ENCODE data around the gene ASB7.

The ASB7 gene

GRCh38 chr15:100658895-100659294 is 56.5 kb downstream of the ASB7 start:
- no peak overlapping the region for H3K27ac ChIP-seq (ENCODE audit: low read length)
- H3K4me1 ChIP-seq (ENCODE audit: control insufficient read depth, low read depth, low read length), result peaks cover 6% of the 10 kb centered on the region
- H3K36me3 ChIP-seq (ENCODE audit: control insufficient read depth, low read depth, low read length), result no peaks in the 10 kb centered on the region

GRCh38 chr15:100661156-100661555 is 58.8 kb downstream of the ASB7 start:
- Histone ChIP-seq H3K4me3 (ENCODE audit: low read length) (no peak overlapping the region), H3K27me3 (ENCODE audit: control insufficient read depth, insufficient read depth, low read length) (no peaks in the 10 kb centered on the region), H3K4me1 (ENCODE audit: control insufficient read depth, low read depth, low read length) (peaks cover 6% of the 10 kb centered on the region), H3K36me3 (ENCODE audit: control insufficient read depth, low read depth, low read length) (no peaks in the 10 kb centered on the region), H3K9ac (ENCODE audit: low read length) (no peak overlapping the region), H3K27ac (ENCODE audit: low read length) (no peak overlapping the region), H3K9me3 (ENCODE audit: control insufficient read depth, low read depth, low read length) (no peaks in the 10 kb centered on the region)

More at GRCh38 chr15:100658895-100659294, 56.5 kb downstream of the ASB7 start:
- H3K9ac ChIP-seq (ENCODE audit: low read length), result no peak overlapping the region
- H3K27me3 ChIP-seq (ENCODE audit: control insufficient read depth, insufficient read depth, low read length), result no peaks in the 10 kb centered on the region
- no peaks in the 10 kb centered on the region for H3K9me3 ChIP-seq (ENCODE audit: control insufficient read depth, low read depth, low read length)
- no peak overlapping the region for H3K4me3 ChIP-seq (ENCODE audit: low read length)

- H3K27me3 ChIP-seq (ENCODE audit: control insufficient read depth, insufficient read depth, low read length), result no peaks in the 10 kb centered on the region
- no peak overlapping the region for H3K27ac ChIP-seq (ENCODE audit: low read length)
- H3K4me3 ChIP-seq (ENCODE audit: low read length), result no peak overlapping the region
- no peak overlapping the region for H3K9ac ChIP-seq (ENCODE audit: low read length)
- no peaks in the 10 kb centered on the region for H3K9me3 ChIP-seq (ENCODE audit: control insufficient read depth, low read depth, low read length)
- H3K36me3 ChIP-seq (ENCODE audit: control insufficient read depth, low read depth, low read length), result no peaks in the 10 kb centered on the region
- peaks cover 6% of the 10 kb centered on the region for H3K4me1 ChIP-seq (ENCODE audit: control insufficient read depth, low read depth, low read length)
These were observed 60.9 kb downstream of the ASB7 start for GRCh38 chr15:100663086-100663914.

- no peak overlapping the region for H3K9ac ChIP-seq (ENCODE audit: low read length)
- no peaks in the 10 kb centered on the region for H3K27me3 ChIP-seq (ENCODE audit: control insufficient read depth, insufficient read depth, low read length)
- no peak overlapping the region for H3K27ac ChIP-seq (ENCODE audit: low read length)
- no peaks in the 10 kb centered on the region for H3K36me3 ChIP-seq (ENCODE audit: control insufficient read depth, low read depth, low read length)
- peaks cover 6% of the 10 kb centered on the region for H3K4me1 ChIP-seq (ENCODE audit: control insufficient read depth, low read depth, low read length)
- no peaks in the 10 kb centered on the region for H3K9me3 ChIP-seq (ENCODE audit: control insufficient read depth, low read depth, low read length)
- H3K4me3 ChIP-seq (ENCODE audit: low read length), result no peak overlapping the region
These were observed 61.5 kb downstream of the ASB7 start for GRCh38 chr15:100663915-100664281.

GRCh38 chr15:100665570-100665969 is 63.2 kb downstream of the ASB7 start:
- H3K36me3 ChIP-seq (ENCODE audit: control insufficient read depth, low read depth, low read length), result no peaks in the 10 kb centered on the region
- H3K9ac ChIP-seq (ENCODE audit: low read length), result no peak overlapping the region
- no peaks in the 10 kb centered on the region for H3K27me3 ChIP-seq (ENCODE audit: control insufficient read depth, insufficient read depth, low read length)
- no peaks in the 10 kb centered on the region for H3K9me3 ChIP-seq (ENCODE audit: control insufficient read depth, low read depth, low read length)
- no peak overlapping the region for H3K27ac ChIP-seq (ENCODE audit: low read length)
- H3K4me3 ChIP-seq (ENCODE audit: low read length), result no peak overlapping the region
- H3K4me1 ChIP-seq (ENCODE audit: control insufficient read depth, low read depth, low read length), result peaks cover 6% of the 10 kb centered on the region

GRCh38 chr15:100667405-100668347 is 65.3 kb downstream of the ASB7 start:
- H3K4me3 ChIP-seq (ENCODE audit: low read length), result no peak overlapping the region
- no peak overlapping the region for H3K9ac ChIP-seq (ENCODE audit: low read length)
- no peak overlapping the region for H3K27ac ChIP-seq (ENCODE audit: low read length)
- peaks cover 6% of the 10 kb centered on the region for H3K4me1 ChIP-seq (ENCODE audit: control insufficient read depth, low read depth, low read length)
- H3K36me3 ChIP-seq (ENCODE audit: control insufficient read depth, low read depth, low read length), result no peaks in the 10 kb centered on the region
- H3K9me3 ChIP-seq (ENCODE audit: control insufficient read depth, low read depth, low read length), result no peaks in the 10 kb centered on the region
- no peaks in the 10 kb centered on the region for H3K27me3 ChIP-seq (ENCODE audit: control insufficient read depth, insufficient read depth, low read length)

GRCh38 chr15:100668348-100668745 is 66.0 kb downstream of the ASB7 start:
- no peaks in the 10 kb centered on the region for H3K36me3 ChIP-seq (ENCODE audit: control insufficient read depth, low read depth, low read length)
- no peaks in the 10 kb centered on the region for H3K27me3 ChIP-seq (ENCODE audit: control insufficient read depth, insufficient read depth, low read length)
- no peak overlapping the region for H3K9ac ChIP-seq (ENCODE audit: low read length)
- no peak overlapping the region for H3K27ac ChIP-seq (ENCODE audit: low read length)
- no peaks in the 10 kb centered on the region for H3K9me3 ChIP-seq (ENCODE audit: control insufficient read depth, low read depth, low read length)
- no peaks in the 10 kb centered on the region for H3K4me1 ChIP-seq (ENCODE audit: control insufficient read depth, low read depth, low read length)
- H3K4me3 ChIP-seq (ENCODE audit: low read length), result no peak overlapping the region

GRCh38 chr15:100669260-100669659 is 66.9 kb downstream of the ASB7 start:
- H3K4me3 ChIP-seq (ENCODE audit: low read length), result no peak overlapping the region
- H3K27ac ChIP-seq (ENCODE audit: low read length), result no peak overlapping the region
- no peak overlapping the region for H3K9ac ChIP-seq (ENCODE audit: low read length)
- H3K36me3 ChIP-seq (ENCODE audit: control insufficient read depth, low read depth, low read length), result no peaks in the 10 kb centered on the region
- no peaks in the 10 kb centered on the region for H3K27me3 ChIP-seq (ENCODE audit: control insufficient read depth, insufficient read depth, low read length)
- no peaks in the 10 kb centered on the region for H3K9me3 ChIP-seq (ENCODE audit: control insufficient read depth, low read depth, low read length)
- H3K4me1 ChIP-seq (ENCODE audit: control insufficient read depth, low read depth, low read length), result no peaks in the 10 kb centered on the region

GRCh38 chr15:100670505-100671021 is 68.2 kb downstream of the ASB7 start:
- Histone ChIP-seq H3K4me3 (ENCODE audit: low read length) (no peak overlapping the region), H3K27me3 (ENCODE audit: control insufficient read depth, insufficient read depth, low read length) (no peaks in the 10 kb centered on the region), H3K9ac (ENCODE audit: low read length) (no peak overlapping the region), H3K9me3 (ENCODE audit: control insufficient read depth, low read depth, low read length) (no peaks in the 10 kb centered on the region), H3K27ac (ENCODE audit: low read length) (no peak overlapping the region), H3K4me1 (ENCODE audit: control insufficient read depth, low read depth, low read length) (no peaks in the 10 kb centered on the region), H3K36me3 (ENCODE audit: control insufficient read depth, low read depth, low read length) (no peaks in the 10 kb centered on the region)

GRCh38 chr15:100671124-100671680 is 68.8 kb downstream of the ASB7 start:
- Histone ChIP-seq H3K4me3 (ENCODE audit: low read length) (no peak overlapping the region), H3K36me3 (ENCODE audit: control insufficient read depth, low read depth, low read length) (no peaks in the 10 kb centered on the region)

GRCh38 chr15:100671858-100672543 is 69.6 kb downstream of the ASB7 start:
- H3K27ac ChIP-seq (ENCODE audit: low read length), result no peak overlapping the region
- H3K36me3 ChIP-seq (ENCODE audit: control insufficient read depth, low read depth, low read length), result no peaks in the 10 kb centered on the region
- no peak overlapping the region for H3K4me3 ChIP-seq (ENCODE audit: low read length)
- no peak overlapping the region for H3K9ac ChIP-seq (ENCODE audit: low read length)
- H3K27me3 ChIP-seq (ENCODE audit: control insufficient read depth, insufficient read depth, low read length), result no peaks in the 10 kb centered on the region
- no peaks in the 10 kb centered on the region for H3K9me3 ChIP-seq (ENCODE audit: control insufficient read depth, low read depth, low read length)
- no peaks in the 10 kb centered on the region for H3K4me1 ChIP-seq (ENCODE audit: control insufficient read depth, low read depth, low read length)

More at GRCh38 chr15:100671124-100671680, 68.8 kb downstream of the ASB7 start:
- no peaks in the 10 kb centered on the region for H3K9me3 ChIP-seq (ENCODE audit: control insufficient read depth, low read depth, low read length)
- no peak overlapping the region for H3K27ac ChIP-seq (ENCODE audit: low read length)
- no peak overlapping the region for H3K9ac ChIP-seq (ENCODE audit: low read length)
- no peaks in the 10 kb centered on the region for H3K27me3 ChIP-seq (ENCODE audit: control insufficient read depth, insufficient read depth, low read length)
- no peaks in the 10 kb centered on the region for H3K4me1 ChIP-seq (ENCODE audit: control insufficient read depth, low read depth, low read length)

Measured in iPS-18a (cell line).